HG02852 (cell line): ENCODE measurements around the gene STAP1.
A peak's percentile ranks its signal among the peaks of the same experiment; 100 is the strongest.

Source experiments
- ATAC-seq: cut with Tn5 transposase; IDR thresholded peaks from one replicate; pipeline ENCODE4 v1.9.1; 2021; ENCODE audit warnings: mild to moderate bottlenecking, moderate library complexity; ENCODE audit not compliant: unreplicated experiment

The STAP1 gene

GRCh38 chr4:67555447-67555846 is 3.1 kb upstream of the STAP1 start:
- no peak for ATAC-seq

GRCh38 chr4:67556436-67556835 is 2.1 kb upstream of the STAP1 start:
- no peak for ATAC-seq

GRCh38 chr4:67565284-67565683 is 6.8 kb downstream of the STAP1 start:
- no peak for ATAC-seq

- ATAC-seq = no peak
These were observed 7.8 kb downstream of the STAP1 start for GRCh38 chr4:67566335-67566734.

- ATAC-seq = no peak
These were observed 10.3 kb downstream of the STAP1 start for GRCh38 chr4:67568820-67569219.

- no peak for ATAC-seq
These were observed 12.0 kb downstream of the STAP1 start for GRCh38 chr4:67570537-67570936.

GRCh38 chr4:67571975-67572374 is 13.4 kb downstream of the STAP1 start:
- no peak for ATAC-seq

- no peak for ATAC-seq
These were observed 14.7 kb downstream of the STAP1 start for GRCh38 chr4:67573193-67573592.

GRCh38 chr4:67575232-67576058 is 16.9 kb downstream of the STAP1 start:
- ATAC-seq = peak; percentile 93

GRCh38 chr4:67576059-67576466 is 17.5 kb downstream of the STAP1 start:
- no peak for ATAC-seq

- peak; percentile 44 for ATAC-seq
These were observed 18.0 kb downstream of the STAP1 start for GRCh38 chr4:67576538-67576937.

- peak; percentile 39 for ATAC-seq
These were observed 22.1 kb downstream of the STAP1 start for GRCh38 chr4:67580577-67580976.

GRCh38 chr4:67581208-67581857 is 22.8 kb downstream of the STAP1 start:
- ATAC-seq = peak; percentile 56

- no peak for ATAC-seq
These were observed 23.4 kb downstream of the STAP1 start for GRCh38 chr4:67581913-67582312.

- ATAC-seq = no peak
These were observed 26.0 kb downstream of the STAP1 start for GRCh38 chr4:67584496-67584895.

- ATAC-seq = no peak
These were observed 28.6 kb downstream of the STAP1 start for GRCh38 chr4:67587156-67587555.

- no peak for ATAC-seq
These were observed 35.2 kb downstream of the STAP1 start for GRCh38 chr4:67593741-67594175.

- ATAC-seq = no peak
These were observed 44.9 kb downstream of the STAP1 start for GRCh38 chr4:67603310-67604028.

- ATAC-seq = no peak
These were observed 45.5 kb downstream of the STAP1 start for GRCh38 chr4:67604029-67604381.

- ATAC-seq = no peak
These were observed 46.2 kb downstream of the STAP1 start for GRCh38 chr4:67604749-67605148.

GRCh38 chr4:67608027-67608426 is 49.5 kb downstream of the STAP1 start:
- no peak for ATAC-seq

GRCh38 chr4:67614186-67614585 is 55.7 kb downstream of the STAP1 start:
- ATAC-seq = no peak
